HG03565 (cell line): ENCODE measurements around the gene ZSCAN12.
"Not testable (repeated sequence)": the region's sequence is repeated elsewhere in the genome, so short reads cannot be mapped to it uniquely, and the experiment has no call there.

Experiments
- ATAC-seq: cut with Tn5 transposase; IDR thresholded peaks from one replicate; pipeline ENCODE4 v1.9.1; 2021; ENCODE audit warnings: mild to moderate bottlenecking, moderate library complexity; ENCODE audit not compliant: unreplicated experiment

The ZSCAN12 gene

DNA sequence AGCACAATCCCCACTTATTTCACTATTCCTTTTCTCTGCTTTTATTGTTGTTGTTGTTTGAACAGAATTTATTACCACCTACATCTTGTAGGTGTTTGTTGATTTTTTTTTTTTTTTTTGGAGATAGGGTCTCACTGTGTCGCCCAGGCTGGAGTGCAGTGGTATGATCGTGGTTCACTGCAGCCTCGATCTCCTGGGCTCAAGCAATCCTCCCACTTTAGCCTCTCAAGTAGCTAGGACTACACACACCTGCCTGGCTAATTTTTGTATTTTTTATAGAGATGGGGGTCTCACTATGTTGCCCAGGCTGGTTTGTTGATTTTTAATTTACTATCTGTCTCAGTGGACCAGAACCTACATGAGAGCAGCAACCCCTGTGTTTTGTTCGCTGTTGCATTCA, 3.6 kb downstream of the ZSCAN12 start:
- no peak for ATAC-seq

DNA sequence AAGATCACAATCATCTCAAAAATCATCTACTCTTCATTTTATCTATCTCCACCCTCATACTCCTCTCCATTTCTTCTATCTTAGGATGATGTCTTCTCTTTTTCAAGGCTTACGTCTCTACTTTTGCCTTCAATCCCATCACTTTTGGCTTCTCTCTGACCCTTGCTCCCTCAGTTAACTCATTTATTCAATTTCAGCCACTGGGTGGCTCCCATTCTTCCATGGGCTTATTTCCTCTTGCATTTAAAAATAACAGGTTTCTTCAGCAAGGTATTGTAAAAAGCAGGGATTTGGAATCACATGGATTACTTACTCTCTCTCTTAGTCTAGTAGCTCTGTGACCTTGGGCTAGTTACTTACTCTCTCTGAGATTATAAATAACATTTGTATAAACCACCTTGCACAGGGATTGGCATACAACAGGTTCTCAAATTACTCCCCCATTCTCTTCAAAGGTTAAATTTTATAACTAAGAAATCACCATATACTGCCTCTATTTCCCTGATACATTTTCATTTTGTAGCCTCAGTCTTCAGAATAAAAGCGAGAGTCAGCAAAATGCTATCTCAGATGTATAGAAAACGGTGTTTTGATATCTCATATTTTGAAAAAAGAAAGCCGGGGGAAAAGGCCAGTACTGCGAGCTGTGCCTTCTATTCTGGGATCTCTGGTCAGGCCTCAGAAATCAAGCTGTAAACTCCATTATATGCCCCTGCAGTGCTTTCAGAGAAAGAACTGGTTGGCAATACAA, 5.5 kb downstream of the ZSCAN12 start:
- ATAC-seq: no peak

GRCh38 chr6:28390688-28391087, 8.9 kb downstream of the ZSCAN12 start:
- no peak for ATAC-seq

DNA sequence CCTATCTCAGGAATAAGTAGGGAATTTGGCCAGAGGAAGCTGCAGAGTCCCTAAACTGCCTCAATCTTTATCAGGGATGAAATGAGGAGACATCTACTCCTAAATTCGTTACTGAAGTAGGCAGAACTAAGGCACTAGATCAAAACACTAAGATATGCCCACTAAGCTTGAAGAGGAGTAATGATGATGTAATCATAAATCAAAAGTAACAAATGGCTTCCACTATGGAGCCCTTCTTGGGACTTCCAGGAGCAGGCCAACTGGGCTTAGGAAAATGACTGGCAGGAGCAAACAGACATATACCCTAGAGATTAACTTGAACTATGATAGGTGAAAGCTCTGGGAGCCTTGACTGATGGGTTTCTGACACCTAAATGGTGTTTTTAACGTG, 15.4 kb downstream of the ZSCAN12 start:
- ATAC-seq: no peak

- ATAC-seq: peak; percentile 82
Measured at GRCh38 chr6:28383235-28384142, 16.1 kb downstream of the ZSCAN12 start.

GRCh38 chr6:28380381-28380780, 19.2 kb downstream of the ZSCAN12 start:
- no peak for ATAC-seq

GRCh38 chr6:28378644-28379043, 20.9 kb downstream of the ZSCAN12 start:
- no peak for ATAC-seq

DNA sequence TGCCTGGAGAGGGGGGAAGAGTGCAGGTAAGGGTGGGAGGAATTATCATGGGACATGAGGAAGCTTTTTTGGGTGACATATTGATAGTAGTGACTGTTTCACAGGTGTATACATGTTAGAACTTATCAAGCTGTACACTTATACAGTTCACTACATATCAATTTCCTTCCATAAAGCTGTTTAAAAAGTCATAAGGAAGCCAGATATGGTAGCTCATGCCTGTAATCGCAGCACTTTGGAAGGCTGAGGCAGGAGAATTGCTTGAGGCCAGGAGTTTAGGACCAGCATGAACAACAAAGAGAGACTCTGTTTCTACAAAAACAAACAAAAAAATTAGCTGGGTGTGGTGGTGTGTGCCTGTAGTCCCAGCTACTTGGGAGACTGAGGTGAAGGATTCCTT, 21.7 kb downstream of the ZSCAN12 start:
- no peak for ATAC-seq

DNA sequence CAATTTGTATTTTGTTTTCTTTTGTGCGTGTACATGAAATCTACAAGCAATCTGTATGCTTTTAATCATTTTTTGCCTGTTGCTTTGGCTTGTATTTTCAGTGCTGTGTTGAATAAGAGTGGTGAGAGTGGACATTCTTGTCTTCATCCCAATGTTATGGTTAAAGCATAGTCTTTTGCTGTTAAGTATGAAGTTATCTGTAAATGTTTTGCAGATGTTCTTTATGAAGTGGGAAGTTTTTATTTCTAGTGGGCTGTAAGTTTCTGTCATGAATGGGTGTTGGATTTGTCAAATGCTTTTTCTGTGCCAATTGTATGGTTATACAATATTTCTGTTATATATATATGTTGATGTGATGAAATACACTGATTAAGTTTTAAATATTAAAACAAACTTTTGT, 25.6 kb downstream of the ZSCAN12 start:
- ATAC-seq: no peak

DNA sequence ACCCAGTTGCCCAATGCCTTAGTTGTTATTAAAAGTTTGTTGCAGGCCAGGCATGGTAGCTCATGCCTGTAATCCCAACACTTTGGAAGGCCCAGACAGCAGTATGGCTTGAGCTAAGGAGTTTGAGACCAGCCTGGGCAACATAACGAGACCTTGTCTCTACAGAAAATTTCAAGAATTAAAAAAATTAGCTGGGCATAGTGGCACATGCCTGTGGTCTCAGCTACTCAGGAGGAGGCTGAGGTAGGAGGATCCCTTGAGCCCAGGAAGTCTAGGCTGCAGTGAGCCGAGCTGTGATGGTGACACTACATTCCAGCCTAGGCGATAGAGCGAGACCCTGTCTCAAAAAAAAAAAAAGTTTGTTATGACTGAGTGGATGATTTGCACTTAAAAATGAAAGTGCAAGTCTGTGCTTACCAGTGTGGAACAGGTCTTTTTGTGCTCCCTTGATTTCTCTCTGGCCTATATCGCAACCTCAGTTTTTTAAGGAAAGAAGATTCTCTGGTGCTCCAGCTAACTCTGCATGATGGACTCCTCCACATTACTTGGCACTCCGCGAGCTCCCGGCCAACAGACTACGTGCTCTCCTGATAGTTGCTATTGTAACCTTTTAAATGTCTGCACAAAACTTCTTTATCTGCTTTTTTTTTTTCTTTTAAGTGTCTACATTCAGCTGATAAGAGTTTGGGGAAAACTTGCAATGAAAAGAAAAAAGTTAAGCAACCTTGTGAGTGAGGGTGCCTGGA, 27.7 kb downstream of the ZSCAN12 start:
- ATAC-seq: peak; percentile 60

- ATAC-seq: no peak
Measured at GRCh38 chr6:28371280-28371679, 28.3 kb downstream of the ZSCAN12 start.

DNA sequence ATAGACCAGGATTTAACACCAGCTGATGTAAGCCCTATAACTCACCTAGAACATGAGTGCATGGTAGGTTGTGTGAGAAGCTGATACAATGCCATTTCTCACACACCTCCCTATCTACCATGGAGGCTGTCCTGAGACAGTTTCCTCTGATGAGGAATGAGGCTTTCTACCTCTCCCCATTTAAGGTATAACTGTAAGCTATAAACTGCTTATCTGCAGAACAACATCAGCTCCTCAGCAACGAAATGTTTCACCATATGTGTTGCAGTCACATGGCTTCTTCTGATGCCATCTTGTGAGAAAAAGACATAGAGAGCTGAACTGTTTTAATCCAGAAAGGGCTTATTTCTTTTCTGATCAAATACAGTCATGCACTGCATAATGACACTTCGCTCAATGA, 29.1 kb downstream of the ZSCAN12 start:
- ATAC-seq: no peak

- ATAC-seq: no peak
Measured at GRCh38 chr6:28369463-28369862, 30.1 kb downstream of the ZSCAN12 start.

DNA sequence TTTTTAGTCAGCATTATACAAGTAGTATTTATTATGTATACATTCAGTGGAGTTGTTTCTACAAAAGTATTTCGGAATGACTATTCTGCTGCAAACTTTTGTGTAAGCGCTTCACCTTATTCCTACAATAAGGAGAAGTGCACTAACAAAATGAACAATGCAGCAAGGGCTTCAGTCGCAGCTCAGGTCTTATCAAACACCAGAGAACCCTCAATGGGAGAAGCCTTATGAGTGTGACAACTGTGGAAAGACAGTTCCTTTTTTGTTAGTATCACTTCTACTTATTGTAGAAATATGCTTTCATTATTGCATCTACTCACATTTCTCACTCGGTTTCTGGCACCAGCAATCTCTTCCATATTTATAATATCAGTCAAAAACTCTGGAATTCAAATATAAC, 31.0 kb downstream of the ZSCAN12 start:
- ATAC-seq: peak; percentile 57

DNA sequence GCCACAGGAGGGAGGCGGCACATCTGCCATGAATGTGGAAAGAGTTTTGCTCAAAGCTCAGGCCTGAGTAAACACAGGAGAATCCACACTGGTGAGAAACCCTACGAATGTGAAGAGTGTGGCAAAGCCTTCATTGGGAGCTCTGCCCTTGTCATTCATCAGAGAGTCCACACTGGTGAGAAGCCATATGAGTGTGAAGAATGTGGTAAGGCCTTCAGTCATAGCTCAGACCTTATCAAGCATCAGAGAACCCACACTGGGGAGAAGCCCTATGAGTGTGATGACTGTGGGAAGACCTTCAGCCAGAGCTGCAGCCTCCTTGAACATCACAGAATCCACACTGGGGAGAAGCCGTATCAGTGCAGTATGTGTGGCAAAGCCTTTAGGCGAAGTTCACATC, 34.0 kb downstream of the ZSCAN12 start:
- ATAC-seq: not testable (repeated sequence)

DNA sequence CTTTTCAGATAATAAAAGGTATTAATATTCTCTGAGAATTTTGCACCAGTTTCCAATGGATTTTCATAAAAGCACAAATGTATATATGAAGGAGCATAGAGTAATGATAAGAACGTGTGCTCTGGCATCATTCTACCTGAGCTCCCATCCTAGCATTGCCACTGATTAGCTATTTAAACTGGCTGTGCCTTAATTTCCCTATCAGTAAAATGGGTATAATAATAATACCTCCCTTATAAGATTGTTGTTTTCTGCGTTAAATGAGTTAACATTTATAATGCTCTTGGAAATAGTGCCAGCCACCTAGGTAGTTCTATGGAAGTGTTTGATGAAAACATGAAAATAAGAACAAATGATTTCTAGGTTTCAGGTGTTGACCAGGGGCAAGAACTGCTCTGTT, 38.6 kb downstream of the ZSCAN12 start:
- no peak for ATAC-seq

- ATAC-seq: not testable (repeated sequence)
Measured at GRCh38 chr6:28359562-28359961, 40.0 kb downstream of the ZSCAN12 start.

GRCh38 chr6:28357036-28357435, 42.5 kb downstream of the ZSCAN12 start:
- no peak for ATAC-seq

DNA sequence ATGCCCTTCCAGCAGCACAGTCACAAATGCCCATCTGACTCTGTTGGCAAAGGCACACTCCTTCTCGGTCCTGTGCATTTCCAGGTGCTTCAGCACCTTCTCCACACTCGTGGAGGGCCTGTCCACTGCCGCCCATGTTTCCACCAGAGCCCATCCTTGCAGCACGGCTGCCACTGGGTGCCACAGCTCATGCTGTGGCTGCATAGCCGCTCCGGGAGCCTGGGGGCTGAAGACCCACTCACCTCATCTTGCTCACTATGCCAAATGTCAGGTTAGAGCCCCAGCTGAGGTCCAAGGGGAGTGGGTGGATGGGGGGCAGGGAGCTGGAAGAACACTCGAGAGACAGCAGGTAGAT, 42.9 kb downstream of the ZSCAN12 start:
- ATAC-seq: no peak

DNA sequence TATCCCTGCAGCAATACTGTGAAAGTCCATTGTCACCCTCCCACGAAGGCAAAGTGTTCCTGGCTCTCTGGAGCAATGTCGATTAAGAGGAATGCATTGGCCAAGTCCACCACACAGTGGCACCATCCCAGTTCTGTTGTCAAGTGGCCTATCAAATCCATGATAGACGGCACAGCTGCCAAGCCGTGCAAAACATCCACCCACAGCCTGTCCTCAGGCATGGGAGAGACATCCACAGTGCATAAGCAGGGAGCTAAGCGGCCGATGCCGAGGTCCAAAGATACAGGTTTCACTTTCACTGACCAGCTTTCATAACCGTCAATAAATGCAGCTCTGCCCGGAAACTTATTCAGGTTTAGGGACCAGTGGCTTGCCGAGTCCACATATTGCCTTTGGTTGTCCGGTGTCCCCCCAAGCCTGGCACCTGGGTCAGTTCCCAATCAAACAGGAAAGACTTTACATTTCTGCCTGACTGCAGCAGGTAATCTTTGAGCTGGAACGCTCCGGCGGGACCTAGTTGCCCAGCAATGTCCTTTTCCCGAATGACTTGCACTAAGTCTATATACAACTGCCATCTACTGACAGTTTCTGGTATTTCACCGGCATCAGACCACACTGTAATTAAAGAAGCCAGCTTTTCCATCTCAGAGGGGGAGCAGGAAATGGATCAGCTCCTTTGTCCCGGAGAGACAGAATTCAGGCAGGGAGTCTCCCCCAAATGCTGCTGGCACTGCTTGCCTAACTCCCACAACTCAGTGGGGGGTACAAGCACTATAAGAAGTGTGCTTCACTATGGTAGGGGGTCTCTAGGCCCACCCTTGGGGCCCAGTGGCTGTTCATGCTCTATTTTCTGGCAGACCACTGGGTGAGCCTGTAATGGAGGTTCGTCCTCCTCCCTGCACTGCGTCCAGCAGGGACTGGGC, 43.5 kb downstream of the ZSCAN12 start:
- peak; percentile 47 for ATAC-seq
